Esophagus muscularis mucosa (tissue), 4 donors: Measurements from ENCODE around the gene LRRFIP2. TPM values are rescaled to one million over a fixed set of nuclear protein-coding genes. Genes with fewer than 3 reads are reported as not detected.

Source experiments
- DNase-seq: peaks from one replicate; pipeline ENCODE4 v3.0.0-alpha.2; 2017; ENCODE audit errors: extremely low spot score
- H3K27ac ChIP-seq, 4 donors: fragments of 200-600 bp; sonication (generic); replicated peaks in 1 of 4; 1 replicate in 3 of 4; 2 replicates in 1 of 4; pipeline ENCODE4 v1.5.1; 2016 to 2019; ENCODE audit warnings: mild to moderate bottlenecking in 1 of 4
- H3K27me3 ChIP-seq, 4 donors: fragments of 200-600 bp; sonication (generic); one replicate each; pipeline versions ENCODE4 v1.5.1 to v1.6.0; 2016 to 2019
- H3K36me3 ChIP-seq, 4 donors: fragments of 200-600 bp; sonication (generic); one replicate each; pipeline ENCODE4 v1.5.1; 2016 to 2019
- H3K4me1 ChIP-seq, 4 donors: fragments of 200-600 bp; sonication (generic); one replicate each; pipeline ENCODE4 v1.5.1; 2016 to 2019
- H3K4me3 ChIP-seq, 4 donors: fragments of 200-600 bp; sonication (generic); 1 replicate in 2 of 4; 2 replicates in 2 of 4; pipeline ENCODE4 v1.5.1; 2016 to 2019; ENCODE audit warnings: mild to moderate bottlenecking in 4 of 4, moderate library complexity in 1 of 4
- H3K9me3 ChIP-seq, 4 donors: fragments of 200-600 bp; sonication (generic); 1 replicate in 3 of 4; 2 replicates in 1 of 4; pipeline ENCODE4 v1.5.1; 2016 to 2019
- CTCF ChIP-seq, 3 experiments: fragments of 200-600 bp in 2 of 3; fragments of 450-650 bp in 1 of 3; sonication (generic) in 2 of 3; IDR thresholded peaks; one replicate each; pipeline ENCODE4 v1.5.1; 2017 to 2019; ENCODE audit warnings: antibody characterized with exemption in 3 of 3, mild to moderate bottlenecking in 2 of 3, moderate library complexity in 1 of 3
- EP300 ChIP-seq: sonication (generic); formaldehyde crosslinking; IDR thresholded peaks from one replicate; pipeline ENCODE4 v1.6.1; 2017; ENCODE audit warnings: antibody characterized with exemption
- POLR2A ChIP-seq: fragments of 450-650 bp; IDR thresholded peaks from one replicate; pipeline ENCODE4 v1.6.1; 2017; ENCODE audit warnings: antibody characterized with exemption, moderate library complexity, mild to moderate bottlenecking, low read depth
- POLR2AphosphoS5 ChIP-seq, 2 donors: sonication (generic); formaldehyde crosslinking; IDR thresholded peaks; one replicate each; pipeline ENCODE4 v1.6.1; 2017; ENCODE audit warnings: antibody characterized with exemption in 2 of 2
- WGBS: methylation state at CpG from one replicate; pipeline ENCODE4 v1.1.5; 2018; 5-methylcytosine and 5-hydroxymethylcytosine counted together
- intact Hi-C: fragments of 100-400 bp; cut with DNase I; formaldehyde crosslinking; loops from one replicate; pipeline ENCODE4 v1.15.1; 2023
- total RNA-seq, 4 donors: library from RNA; depleted of rRNA; stranded (reverse); fragments of >200 nt; gene quantifications; one replicate each; pipeline versions ENCODE4 v1.1.0 to v1.2.1, GENCODE V29; 2016

LRRFIP2 gene
- total RNA-seq, 4 donors from 2014 or later: 76.9 to 104 (median 93.4) TPM

- TF ChIP-seq POLR2A (no peak), CTCF (IDR thresholded peaks at IDR 0.05) (no peak), POLR2AphosphoS5 (IDR thresholded peaks at IDR 0.05) (no peak), EP300 (no peak)
- H3K36me3 ChIP-seq: peaks cover 0 to 17% (median 8%) of the 10 kb centered on the region in 4 donors
- H3K27me3 ChIP-seq: no peaks in the 10 kb centered on the region
- intact Hi-C loops: no loop called here
- H3K4me1 ChIP-seq: peaks cover 44 to 76% (median 64%) of the 10 kb centered on the region in 4 donors
- H3K9me3 ChIP-seq: no peaks in the 10 kb centered on the region
- H3K27ac ChIP-seq: peak overlapping the region; percentile 40 to 66 (median 60)
- DNase-seq: no peak
- 82% methylated on average over 9 of the region's 9 CpGs for WGBS
- H3K4me3 ChIP-seq: no peak overlapping the region
Observed at GRCh38 chr3:37170513-37170912, 3.9 kb downstream of the LRRFIP2 start.

- Histone ChIP-seq H3K27ac (peak overlapping the region; percentile 40 to 66 (median 60)), H3K27me3 (no peaks in the 10 kb centered on the region), H3K4me3 (no peak overlapping the region), H3K4me1 (peaks cover 44 to 76% (median 64%) of the 10 kb centered on the region in 4 donors), H3K9me3 (no peaks in the 10 kb centered on the region), H3K36me3 (peaks cover 0 to 17% (median 8%) of the 10 kb centered on the region in 4 donors)
- TF ChIP-seq CTCF (IDR thresholded peaks at IDR 0.05) (no peak), EP300 (no peak), POLR2A (no peak), POLR2AphosphoS5 (IDR thresholded peaks at IDR 0.05) (no peak)
- intact Hi-C loops: no loop called here
- WGBS: 43% methylated on average over 1 of the region's 1 CpG
- DNase-seq: no peak
Observed at GRCh38 chr3:37170060-37170459, 4.3 kb downstream of the LRRFIP2 start.

- no peaks in the 10 kb centered on the region for H3K27me3 ChIP-seq
- no peaks in the 10 kb centered on the region for H3K9me3 ChIP-seq
- 86% methylated on average over 1 of the region's 1 CpG for WGBS
- peak overlapping the region; percentile 40 to 66 (median 60) for H3K27ac ChIP-seq
- H3K4me3 ChIP-seq: no peak overlapping the region
- intact Hi-C loops: no loop called here
- H3K4me1 ChIP-seq: peaks cover 36 to 66% (median 54%) of the 10 kb centered on the region in 4 donors
- DNase-seq: no peak
- peaks cover 0 to 17% (median 8%) of the 10 kb centered on the region in 4 donors for H3K36me3 ChIP-seq
- TF ChIP-seq EP300 (no peak), CTCF (IDR thresholded peaks at IDR 0.05) (no peak), POLR2A (no peak), POLR2AphosphoS5 (IDR thresholded peaks at IDR 0.05) (no peak)
Observed at GRCh38 chr3:37168896-37169295, 5.5 kb downstream of the LRRFIP2 start.

- H3K27ac ChIP-seq: no peak overlapping the region
- DNase-seq: no peak
- H3K4me1 ChIP-seq: peaks cover 0 to 27% (median 13%) of the 10 kb centered on the region in 4 donors
- H3K27me3 ChIP-seq: no peaks in the 10 kb centered on the region
- H3K36me3 ChIP-seq: peaks cover 0 to 17% (median 5%) of the 10 kb centered on the region in 4 donors
- 70% methylated on average over 3 of the region's 3 CpGs for WGBS
- H3K4me3 ChIP-seq: no peak overlapping the region
- no peaks in the 10 kb centered on the region for H3K9me3 ChIP-seq
- no peak for TF ChIP-seq POLR2AphosphoS5 (IDR thresholded peaks at IDR 0.05)
- no peak for TF ChIP-seq CTCF (IDR thresholded peaks at IDR 0.05)
- TF ChIP-seq EP300: no peak
- TF ChIP-seq POLR2A: no peak
- intact Hi-C loops: no loop called here
Observed at GRCh38 chr3:37163262-37164015, 10.9 kb downstream of the LRRFIP2 start.
